ENCODE results near the gene CRKL.

- no peak for TF ChIP-seq POLR2A (IDR thresholded peaks at IDR 0.05; ENCODE audit: extremely low read depth, insufficient read length)
- TF ChIP-seq, protein P1, sequence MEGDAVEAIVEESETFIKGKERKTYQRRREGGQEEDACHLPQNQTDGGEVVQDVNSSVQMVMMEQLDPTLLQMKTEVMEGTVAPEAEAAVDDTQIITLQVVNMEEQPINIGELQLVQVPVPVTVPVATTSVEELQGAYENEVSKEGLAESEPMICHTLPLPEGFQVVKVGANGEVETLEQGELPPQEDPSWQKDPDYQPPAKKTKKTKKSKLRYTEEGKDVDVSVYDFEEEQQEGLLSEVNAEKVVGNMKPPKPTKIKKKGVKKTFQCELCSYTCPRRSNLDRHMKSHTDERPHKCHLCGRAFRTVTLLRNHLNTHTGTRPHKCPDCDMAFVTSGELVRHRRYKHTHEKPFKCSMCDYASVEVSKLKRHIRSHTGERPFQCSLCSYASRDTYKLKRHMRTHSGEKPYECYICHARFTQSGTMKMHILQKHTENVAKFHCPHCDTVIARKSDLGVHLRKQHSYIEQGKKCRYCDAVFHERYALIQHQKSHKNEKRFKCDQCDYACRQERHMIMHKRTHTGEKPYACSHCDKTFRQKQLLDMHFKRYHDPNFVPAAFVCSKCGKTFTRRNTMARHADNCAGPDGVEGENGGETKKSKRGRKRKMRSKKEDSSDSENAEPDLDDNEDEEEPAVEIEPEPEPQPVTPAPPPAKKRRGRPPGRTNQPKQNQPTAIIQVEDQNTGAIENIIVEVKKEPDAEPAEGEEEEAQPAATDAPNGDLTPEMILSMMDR (IDR thresholded peaks at IDR 0.05; ENCODE audit: low read depth, low read length): no peak
- TF ChIP-seq MYC (IDR thresholded peaks at IDR 0.05; ENCODE audit: low read depth, low read length): no peak
Observed at GRCh38 chr22:20975541-20976290, 58.5 kb downstream of the CRKL start.

Data from NB4 (cell line).